HG03342 (cell line): ENCODE measurements around the gene SERGEF.
"Not testable (repeated sequence)": the region's sequence is repeated elsewhere in the genome, so short reads cannot be mapped to it uniquely, and the experiment has no call there.

Experiments used
- ATAC-seq: cut with Tn5 transposase; IDR thresholded peaks from one replicate; pipeline ENCODE4 v1.9.1; 2021; ENCODE audit warnings: mild to moderate bottlenecking, moderate library complexity; ENCODE audit not compliant: unreplicated experiment

SERGEF gene

DNA sequence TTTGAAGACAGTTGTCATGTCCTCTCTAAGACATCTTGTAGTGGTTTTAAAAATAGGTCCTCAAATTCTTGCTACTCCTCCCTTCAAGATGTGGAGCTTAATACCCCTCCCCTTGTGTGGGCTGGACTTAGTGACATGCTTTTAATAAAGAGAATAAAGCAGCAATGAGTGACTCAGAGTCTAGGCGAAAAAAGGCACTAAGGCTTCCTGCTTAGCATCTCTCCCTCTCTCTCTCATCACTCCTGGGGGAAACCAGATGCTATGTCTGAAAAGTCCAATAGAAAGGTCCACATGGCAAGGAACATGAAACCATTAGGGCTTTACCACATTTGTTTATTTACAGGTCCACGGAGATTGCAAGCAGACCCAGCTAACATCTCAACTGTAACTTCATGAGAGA, 11.7 kb downstream of the SERGEF start:
- peak; percentile 24 for ATAC-seq

DNA sequence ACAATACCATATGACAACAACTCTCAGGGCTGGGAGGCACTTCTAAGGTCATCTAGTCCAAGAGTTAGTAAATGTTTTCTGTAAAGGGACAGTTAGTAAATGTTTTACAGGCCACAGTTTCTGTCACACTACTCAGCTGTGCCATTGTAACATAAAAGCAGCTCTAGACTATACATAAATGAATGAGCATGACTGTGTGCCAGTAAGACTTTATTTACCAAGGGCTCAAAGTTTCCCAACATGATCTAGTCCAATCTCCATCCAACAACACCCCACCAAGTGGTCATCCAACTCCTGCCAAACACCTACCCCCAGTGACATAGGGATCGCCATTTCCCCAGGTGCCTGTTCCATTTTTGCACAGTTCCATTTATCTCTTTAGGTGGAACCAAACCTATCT, 12.1 kb downstream of the SERGEF start:
- peak; percentile 79 for ATAC-seq

DNA sequence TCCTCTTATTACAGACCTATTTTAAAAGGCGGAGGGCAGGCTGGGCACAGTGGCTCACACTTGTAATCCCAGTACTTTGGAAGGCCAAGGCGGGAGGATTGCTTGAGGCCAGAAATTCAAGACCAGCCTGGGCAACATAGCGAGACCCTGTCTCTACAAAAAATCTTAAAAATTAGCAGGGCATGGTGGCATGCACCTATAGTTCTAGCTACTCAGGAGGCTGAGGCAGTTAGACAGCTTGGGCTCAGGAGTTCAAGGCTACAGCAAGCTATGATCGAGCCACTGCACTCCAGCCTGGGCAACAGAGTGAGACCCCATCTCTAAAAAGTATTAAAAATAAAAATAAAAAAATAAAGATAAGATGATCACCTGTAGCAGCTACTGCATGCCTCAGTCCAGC, 12.7 kb downstream of the SERGEF start:
- not testable (repeated sequence) for ATAC-seq

DNA sequence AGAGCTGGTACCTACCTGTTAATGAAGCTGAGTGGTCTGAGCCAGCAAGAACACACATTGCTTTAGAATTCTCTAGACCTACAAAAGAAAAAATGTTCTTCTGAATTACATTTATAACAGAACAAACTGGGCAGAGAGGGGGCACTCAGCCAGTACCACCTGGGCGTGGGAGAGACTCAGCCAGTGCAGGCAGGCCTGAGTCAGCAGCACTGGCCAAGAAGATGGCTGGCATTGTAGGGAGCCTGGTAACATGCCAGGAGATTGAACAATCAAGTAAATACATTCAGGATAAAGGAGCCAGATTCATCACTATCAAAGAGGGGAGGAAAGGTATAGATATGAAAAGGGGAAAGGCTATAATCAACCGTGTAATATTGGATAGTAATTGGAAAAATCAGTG, 19.9 kb downstream of the SERGEF start:
- ATAC-seq: no peak

DNA sequence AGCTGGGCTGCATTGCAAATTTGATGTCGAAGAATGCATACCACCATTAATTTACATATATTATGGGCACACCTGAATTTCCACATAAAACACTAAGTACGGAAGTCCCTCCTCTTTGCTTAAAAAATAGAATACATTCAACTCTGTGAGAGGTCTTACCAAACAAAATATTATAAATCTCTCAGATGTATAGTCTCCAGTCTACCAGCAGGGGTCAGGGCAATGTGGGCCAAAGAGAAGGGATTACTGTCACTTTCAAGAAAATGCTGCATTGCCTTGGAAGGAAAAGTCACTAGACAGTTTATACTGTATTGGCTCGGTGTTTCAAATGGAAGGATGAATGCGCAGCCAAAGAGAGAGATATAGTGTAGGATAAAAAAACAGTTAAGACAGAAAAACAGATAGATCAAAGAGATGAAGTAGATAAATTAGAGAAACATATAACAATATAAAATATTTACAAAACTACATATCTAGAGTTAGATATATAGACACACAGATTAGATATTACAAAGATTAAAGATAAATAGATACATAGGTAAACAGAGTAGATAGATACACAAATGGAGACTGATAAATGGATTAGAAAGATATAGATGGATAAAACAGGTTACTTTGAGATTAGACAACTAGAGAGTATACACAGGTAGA, 20.9 kb downstream of the SERGEF start:
- ATAC-seq: peak; percentile 90

DNA sequence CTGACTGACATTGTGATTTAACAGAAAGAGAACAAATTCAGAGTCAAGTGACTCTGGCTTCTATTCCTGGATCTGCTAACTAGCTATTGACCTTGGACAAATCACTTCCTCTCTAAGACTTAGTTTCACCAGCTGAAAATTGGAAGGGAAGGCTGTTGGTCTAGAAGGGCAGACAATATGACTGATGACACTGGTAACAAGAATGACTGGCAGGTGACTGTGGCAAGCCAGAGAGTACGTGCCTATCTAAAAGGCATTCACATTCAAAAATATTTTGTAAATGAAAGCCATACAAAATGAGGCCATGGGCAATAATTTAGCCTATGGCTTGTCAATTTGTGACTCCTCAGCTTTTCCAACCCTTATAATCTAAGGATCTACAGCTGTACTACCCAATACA, 23.5 kb downstream of the SERGEF start:
- no peak for ATAC-seq

DNA sequence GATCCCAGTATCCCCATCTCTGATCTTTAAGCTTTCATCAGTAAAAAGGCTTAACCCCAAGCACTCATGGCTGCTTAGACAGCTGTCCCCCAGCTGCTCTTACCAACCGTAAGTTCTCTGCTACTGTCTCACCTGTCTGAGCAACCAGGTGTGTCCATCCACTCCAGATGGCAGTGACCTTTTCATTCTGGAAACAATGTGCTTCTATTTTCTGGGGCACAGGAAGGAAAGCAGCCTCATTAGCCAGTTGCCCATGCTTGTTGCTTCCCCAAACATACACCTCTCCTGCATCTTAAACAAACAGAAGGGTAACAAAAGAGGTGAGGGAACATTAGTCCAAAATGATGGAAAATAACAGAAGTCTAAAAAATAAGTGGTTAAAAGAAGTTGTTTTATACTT, 24.4 kb downstream of the SERGEF start:
- ATAC-seq: no peak

DNA sequence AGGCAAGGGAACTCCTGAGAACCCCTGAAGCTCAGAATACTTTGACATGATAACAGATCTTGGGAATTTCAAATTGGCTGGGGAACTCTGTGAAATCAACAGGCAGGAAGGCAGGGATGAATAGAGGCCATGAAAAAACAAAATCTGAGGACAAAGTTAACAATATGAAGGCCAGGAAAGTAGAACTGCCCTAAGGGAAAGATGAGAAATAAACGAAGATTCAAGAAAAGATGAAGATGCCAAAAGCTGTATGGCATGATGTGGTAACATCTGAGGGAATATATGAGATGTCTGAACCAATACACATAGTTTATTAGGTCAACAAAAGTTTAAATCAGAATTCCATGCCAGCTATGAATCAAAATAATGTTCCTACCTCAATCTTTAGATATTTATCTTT, 25.0 kb downstream of the SERGEF start:
- ATAC-seq: no peak

DNA sequence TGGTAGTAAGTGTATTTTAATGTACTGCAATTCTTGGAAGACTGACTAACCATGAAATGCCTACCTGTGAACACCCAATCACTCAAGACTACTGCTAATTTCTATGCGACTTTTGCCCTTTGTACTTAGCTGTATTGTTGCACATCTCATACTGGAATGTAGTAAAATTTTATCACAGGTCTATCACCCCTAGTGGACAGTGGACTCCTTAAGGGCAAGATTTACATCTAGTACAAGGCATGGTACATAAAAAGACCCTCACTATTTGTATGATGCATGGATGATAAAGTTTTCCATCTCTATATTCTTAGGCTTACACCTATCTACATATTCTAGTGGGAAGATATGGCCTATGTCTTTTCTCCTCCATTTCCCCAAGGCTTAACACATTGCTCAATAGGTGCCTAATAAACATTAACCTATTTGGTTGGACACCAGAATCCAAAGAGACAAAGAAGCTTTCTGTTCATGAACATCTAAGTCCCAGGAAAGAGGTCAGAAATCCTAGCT, 26.1 kb downstream of the SERGEF start:
- no peak for ATAC-seq

DNA sequence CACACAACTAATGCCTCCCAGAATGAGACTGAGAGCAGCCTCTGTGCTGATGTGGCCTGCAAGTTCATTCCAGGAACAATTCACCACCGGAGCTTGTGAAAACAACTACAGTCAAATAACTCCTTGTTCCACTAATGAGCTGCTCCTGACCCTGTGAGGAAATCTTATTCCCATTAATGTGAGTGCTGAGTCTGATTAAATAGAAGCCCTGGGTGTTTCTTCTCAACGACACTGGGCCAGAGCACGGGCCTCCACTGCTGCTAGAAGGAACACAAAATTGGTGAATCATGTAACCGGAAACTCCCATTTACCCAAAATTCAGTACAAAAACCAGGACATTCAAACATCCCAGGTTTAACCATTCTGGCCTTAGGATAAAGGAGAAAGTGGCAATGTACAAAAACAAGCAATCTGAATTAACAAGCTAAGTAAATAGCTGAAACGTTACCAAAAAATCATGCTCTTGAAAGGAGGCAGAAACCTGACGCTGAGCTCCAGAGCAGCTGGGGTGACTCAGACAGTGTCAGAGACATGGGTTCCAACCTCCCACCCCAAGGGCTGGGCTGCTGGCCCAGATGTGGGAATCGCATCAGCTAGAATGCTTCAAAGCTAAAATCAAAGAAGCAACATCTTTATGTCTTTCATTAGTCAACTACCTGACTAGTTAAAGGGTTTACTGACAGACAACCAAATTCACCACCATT, 26.7 kb downstream of the SERGEF start:
- no peak for ATAC-seq

DNA sequence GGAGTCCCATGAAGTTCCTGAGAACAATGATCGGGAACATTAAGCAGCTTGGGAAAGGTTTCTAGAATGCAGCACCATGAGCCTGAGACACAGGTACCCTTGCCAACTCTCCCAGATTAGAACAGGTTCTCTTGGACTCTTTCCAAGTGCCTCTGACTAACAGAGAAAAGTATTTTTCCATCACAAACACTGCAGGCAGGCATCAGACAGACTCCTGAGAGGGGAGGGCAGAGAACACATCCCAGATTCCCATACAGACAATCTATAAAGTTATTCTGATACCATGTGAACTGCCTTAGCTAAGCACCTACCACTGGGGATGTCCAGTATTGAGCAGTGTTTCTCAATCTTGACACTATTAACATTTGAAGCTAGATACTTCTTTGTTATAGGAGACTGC, 27.3 kb downstream of the SERGEF start:
- no peak for ATAC-seq

DNA sequence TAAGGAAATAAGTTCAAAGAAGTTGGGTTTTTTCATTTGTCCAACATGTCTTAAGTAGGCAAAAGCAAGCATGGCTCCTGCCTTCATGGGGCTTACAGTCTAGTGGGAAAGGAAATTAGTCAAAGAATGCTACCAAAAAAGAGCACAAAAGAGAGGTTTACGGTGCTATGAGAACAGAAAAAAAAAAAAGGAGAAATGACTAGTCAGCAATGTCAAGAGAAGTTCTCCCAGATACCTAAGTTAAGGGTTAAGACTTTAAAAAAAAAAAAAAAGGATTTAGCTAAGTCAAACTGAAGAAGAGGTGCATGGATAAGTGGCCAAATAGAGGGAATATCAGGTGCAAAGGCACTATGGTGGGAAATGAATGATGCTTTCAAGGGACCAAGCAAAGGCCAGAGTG, 29.3 kb downstream of the SERGEF start:
- ATAC-seq: no peak

DNA sequence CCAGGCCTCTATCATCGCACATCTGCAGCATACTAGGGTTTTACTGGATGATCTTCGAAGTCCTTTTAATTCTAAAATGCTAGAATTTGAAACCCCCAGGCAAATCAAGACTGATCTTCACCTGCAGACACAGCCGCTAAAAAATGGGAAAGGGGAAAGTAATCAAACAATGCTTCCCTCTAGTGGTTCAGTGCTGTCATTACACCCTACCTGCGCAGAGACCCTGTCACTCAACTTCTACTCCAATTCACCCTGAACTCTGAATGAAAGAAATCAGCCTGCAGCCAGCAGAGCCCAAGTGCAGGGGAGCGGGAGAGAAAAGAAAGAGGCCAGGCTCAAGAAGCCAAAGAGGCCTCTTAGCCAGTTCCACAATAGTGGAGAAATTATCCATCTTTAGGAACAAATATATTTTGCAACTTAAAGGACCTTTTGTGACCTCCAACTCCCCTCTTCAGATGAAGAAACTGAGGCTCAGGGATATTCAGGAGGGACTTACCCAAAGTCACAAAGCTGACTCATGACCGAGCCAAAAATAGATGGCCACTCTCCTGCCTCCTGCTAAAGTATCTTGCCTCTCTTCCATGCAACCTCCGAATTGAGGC, 33.0 kb downstream of the SERGEF start:
- ATAC-seq: no peak

DNA sequence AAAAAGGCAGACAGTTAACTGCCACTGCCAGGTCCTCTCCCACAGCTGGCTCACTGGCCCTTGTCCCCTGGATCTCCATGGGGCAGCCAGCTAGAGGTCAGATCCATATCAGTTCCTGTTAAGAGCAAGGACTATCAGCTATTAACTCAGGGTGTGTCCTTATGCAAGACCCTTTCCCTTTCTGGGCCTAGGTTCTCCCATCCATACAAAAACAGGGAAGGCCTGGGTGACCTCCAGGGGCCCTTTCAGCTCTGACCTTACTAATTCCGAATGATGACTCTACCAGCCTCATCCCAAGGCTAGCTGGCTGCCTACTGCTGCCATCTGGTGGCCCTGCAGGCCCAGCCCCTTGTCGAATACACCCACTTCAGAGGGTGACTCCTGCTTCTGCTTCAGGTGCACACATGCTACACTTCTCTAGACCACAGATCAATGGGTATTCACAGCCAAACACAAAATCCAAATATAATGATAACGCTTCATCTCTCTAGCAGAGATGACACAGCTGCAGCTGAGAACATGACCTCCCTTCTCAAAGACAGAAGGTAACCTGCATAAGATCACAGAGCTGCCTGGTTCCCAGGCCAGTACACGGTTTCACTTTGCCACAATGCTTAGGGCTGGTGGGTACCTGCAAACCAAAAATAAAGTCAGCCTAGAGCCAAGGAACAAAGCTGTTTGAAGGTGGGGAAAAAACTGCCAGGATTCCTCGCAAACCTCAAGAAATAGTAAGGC, 34.1 kb downstream of the SERGEF start:
- ATAC-seq: no peak

DNA sequence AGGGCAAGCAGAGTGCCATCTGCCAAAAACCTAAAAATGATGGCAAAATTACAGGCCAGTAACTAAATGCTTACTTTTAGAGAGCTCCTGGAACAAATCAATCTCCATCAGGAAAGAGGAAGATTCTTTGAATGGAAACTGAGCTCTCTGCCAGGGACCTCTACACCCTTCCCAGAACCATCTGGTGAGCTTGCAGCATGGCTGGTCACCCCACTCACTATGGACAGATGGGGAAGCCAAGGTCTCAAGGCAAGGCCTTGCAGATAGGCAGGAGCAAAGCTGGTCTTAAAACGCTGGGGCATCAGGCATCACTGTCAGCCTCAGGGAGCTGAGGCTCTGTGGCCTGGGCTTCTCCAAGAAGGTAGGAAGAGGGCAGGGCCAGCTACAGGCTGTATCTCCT, 36.2 kb downstream of the SERGEF start:
- no peak for ATAC-seq

DNA sequence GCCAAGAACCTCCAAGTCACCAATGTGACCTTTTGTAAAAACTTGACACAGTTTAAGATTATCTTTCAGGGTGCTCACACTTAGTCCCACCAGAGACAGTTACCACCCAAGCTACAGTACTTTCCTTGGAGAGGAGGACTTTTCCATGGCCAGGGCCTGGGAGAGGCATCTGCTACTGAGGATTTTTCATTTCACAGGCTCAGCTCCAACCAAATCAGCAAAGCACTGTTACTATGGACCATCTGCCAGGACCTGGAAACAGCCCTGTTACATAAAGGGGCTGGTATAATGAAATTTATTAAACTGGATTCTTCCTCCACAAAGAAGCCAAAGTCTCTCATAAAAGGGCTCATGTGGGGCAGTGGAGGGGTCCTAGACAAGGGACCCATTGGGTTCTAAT, 38.6 kb downstream of the SERGEF start:
- no peak for ATAC-seq

DNA sequence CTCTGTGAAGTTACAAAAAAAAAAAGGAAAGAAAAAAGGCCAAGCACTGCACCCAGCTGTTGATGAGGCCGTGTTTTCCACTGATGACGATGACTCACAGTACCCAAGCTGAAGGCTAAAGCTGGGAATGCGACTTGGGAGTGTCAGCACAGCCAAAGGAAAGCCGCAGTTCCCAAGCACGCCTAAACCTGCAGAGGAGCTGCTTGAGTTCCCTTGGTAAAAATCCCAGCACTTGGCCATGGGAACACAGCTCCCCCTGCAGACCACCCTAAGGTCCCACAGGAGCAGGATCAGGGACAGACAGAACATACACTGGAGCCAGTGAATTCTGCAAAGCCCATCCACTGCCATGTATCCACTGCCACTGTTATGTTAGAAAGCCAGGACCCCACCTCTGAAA, 39.9 kb downstream of the SERGEF start:
- ATAC-seq: no peak

DNA sequence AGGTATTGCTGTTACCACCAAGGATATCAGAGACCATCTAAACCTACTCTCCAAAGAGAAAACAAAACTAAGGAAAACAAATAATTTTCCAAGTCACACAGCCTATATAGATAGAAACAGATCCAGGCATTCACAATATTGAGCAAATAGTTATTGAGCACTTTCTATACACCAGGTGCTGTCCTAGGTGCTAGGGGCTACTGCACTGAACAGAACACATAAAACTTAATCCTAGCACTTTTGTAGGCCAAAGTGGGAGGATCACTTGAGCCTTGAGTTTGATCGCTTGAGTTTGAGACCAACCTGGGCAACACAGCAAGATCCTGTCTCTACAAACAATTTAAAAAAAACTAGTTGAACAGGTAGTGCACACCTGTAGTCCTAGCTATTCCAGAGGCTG, 44.6 kb downstream of the SERGEF start:
- no peak for ATAC-seq

DNA sequence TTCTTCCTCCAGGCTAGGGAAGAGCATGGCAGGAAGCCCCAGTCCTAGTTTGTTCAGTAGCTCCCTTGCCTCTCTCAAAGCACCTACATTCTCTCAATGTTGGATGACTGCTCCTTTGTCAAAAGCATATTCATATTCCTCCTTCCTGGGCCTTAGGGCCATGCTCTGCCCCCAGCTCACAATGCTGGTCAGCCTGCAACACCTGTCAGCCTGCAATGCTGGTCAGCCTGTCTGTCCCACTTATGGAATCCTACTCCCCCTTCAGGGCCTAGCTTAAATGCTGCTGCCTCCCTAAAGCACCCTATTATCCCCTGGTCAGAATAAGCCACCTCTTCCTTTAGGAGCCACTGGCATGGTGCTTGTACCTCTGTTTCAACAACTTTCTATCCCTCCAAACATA, 45.2 kb downstream of the SERGEF start:
- ATAC-seq: no peak

DNA sequence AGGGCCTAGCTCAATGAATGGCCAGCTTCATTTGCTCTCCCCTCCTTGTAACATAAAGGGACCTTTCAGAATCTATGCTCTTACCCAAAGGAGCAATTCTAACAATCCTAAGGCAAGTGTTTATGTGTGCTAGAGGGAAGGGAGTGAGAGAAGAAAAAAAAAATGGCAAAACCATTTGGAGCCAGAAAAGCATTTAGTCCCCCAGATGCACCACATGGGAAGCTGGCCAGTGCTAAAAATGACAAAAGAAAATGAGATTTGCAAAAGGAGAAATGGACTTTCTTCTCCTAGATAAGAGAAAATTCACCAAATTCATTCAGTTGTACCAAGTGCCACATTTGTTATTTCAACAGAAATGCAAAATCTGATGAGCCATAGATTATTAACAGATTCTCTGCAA, 52.8 kb downstream of the SERGEF start:
- no peak for ATAC-seq

DNA sequence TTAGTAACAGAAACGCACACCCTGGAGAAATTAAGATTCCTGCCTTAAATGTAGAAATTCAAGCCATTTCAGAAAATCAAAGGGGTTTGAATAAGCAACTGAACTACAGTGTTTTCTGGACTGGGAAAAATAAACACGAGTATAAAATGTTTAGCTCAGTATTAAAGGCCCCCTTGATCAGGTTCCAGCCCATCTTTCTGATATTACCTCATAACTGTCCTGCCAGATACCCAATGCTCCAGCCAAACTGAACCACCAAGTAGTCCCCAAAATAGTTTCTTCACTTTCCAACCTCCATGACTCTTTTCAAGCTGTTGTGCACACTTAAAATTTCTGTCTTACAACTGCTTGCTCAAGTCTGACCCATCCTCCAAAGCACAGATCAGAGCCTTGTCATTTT, 54.4 kb downstream of the SERGEF start:
- no peak for ATAC-seq
